ENCODE results near the gene RGP1. TPM values are rescaled to one million over a fixed set of nuclear protein-coding genes. Genes with fewer than 3 reads are reported as not detected.

The RGP1 gene
- total and polyA plus RNA-seq, 10 donors: 2.2 to 29.2 (median 21.2) TPM

DNA sequence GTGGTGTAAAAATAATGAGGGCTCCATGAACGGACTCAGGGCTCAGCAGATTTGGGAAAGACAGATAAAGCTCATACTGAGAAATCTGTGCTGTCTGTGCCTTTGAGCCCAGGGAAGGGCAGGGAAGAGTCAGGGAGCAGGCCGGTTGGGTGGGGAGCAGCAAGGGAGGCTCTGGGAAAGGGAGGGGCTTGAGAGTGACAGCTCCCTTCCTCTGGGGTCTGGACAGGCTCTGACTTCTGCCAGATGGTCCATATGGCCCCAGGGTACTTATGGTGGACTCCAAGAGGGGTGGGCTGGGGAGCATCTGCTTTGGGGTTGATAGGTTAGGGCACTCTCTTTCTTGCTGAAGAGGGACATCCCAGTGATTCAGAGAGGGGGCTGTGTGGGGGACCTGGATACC is 44.4 kb downstream of the RGP1 start:
- Histone ChIP-seq H3K4me1 (peaks cover 7 to 22% (median 14%) of the 10 kb centered on the region in 6 donors), H3K9me3 (no peaks in the 10 kb centered on the region), H3K36me3 (peaks cover 0 to 18% (median 0%) of the 10 kb centered on the region in 6 donors), H3K27me3 (replicated peaks in 1 of 7) (peaks cover 0 to 12% (median 0%) of the 10 kb centered on the region in 7 donors), H3K27ac (no peak overlapping the region), H3K4me3 (no peak overlapping the region)
- TF ChIP-seq, protein P1, sequence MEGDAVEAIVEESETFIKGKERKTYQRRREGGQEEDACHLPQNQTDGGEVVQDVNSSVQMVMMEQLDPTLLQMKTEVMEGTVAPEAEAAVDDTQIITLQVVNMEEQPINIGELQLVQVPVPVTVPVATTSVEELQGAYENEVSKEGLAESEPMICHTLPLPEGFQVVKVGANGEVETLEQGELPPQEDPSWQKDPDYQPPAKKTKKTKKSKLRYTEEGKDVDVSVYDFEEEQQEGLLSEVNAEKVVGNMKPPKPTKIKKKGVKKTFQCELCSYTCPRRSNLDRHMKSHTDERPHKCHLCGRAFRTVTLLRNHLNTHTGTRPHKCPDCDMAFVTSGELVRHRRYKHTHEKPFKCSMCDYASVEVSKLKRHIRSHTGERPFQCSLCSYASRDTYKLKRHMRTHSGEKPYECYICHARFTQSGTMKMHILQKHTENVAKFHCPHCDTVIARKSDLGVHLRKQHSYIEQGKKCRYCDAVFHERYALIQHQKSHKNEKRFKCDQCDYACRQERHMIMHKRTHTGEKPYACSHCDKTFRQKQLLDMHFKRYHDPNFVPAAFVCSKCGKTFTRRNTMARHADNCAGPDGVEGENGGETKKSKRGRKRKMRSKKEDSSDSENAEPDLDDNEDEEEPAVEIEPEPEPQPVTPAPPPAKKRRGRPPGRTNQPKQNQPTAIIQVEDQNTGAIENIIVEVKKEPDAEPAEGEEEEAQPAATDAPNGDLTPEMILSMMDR (IDR thresholded peaks at IDR 0.05 in 8 of 11, conservative IDR thresholded peaks at IDR 0.05 in 3 of 11): no peak
- TF ChIP-seq POLR2A (IDR thresholded peaks at IDR 0.05): no peak
- TF ChIP-seq POLR2AphosphoS5 (IDR thresholded peaks at IDR 0.05): no peak
- 74 to 94% (median 89%) methylated on average over 2 of the region's 2 CpGs for WGBS, 5 donors
- intact Hi-C loops (cut with DNase I; ENCODE audit: low total_unique reads): no loop called here
- DNase-seq: no peak

DNA sequence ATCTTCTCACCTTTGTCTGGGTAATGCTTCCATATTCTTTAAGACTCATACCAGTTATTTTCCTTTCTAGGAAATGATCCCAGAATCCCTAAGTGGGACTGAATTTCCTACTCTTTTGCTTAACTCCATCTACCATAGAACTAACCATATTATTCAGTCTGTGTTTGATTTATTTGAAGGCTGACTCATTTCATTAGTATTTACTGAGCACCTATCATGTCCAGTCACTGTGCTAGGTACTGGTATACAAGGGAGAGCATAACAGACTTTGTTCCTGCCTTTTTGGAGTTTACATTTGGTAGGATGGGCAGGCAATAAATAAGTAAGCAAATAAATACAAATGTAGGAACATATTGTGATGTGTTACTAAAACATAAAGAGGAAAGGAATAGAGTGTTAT is 46.6 kb downstream of the RGP1 start:
- TF ChIP-seq POLR2AphosphoS5 (IDR thresholded peaks at IDR 0.05) (no peak), POLR2A (IDR thresholded peaks at IDR 0.05) (no peak)
- TF ChIP-seq, protein P1 (IDR thresholded peaks at IDR 0.05 in 8 of 11, conservative IDR thresholded peaks at IDR 0.05 in 3 of 11): no peak
- peaks cover 0 to 30% (median 2%) of the 10 kb centered on the region in 6 donors for H3K36me3 ChIP-seq
- peaks cover 0 to 9% (median 0%) of the 10 kb centered on the region in 7 donors for H3K27me3 ChIP-seq (replicated peaks in 1 of 7)
- no peak overlapping the region for H3K4me3 ChIP-seq
- DNase-seq: no peak
- no peak overlapping the region for H3K27ac ChIP-seq
- no peaks in the 10 kb centered on the region for H3K9me3 ChIP-seq
- intact Hi-C loops (cut with DNase I; ENCODE audit: low total_unique reads): no loop called here
- H3K4me1 ChIP-seq: peaks cover 3 to 15% (median 8%) of the 10 kb centered on the region in 6 donors

DNA sequence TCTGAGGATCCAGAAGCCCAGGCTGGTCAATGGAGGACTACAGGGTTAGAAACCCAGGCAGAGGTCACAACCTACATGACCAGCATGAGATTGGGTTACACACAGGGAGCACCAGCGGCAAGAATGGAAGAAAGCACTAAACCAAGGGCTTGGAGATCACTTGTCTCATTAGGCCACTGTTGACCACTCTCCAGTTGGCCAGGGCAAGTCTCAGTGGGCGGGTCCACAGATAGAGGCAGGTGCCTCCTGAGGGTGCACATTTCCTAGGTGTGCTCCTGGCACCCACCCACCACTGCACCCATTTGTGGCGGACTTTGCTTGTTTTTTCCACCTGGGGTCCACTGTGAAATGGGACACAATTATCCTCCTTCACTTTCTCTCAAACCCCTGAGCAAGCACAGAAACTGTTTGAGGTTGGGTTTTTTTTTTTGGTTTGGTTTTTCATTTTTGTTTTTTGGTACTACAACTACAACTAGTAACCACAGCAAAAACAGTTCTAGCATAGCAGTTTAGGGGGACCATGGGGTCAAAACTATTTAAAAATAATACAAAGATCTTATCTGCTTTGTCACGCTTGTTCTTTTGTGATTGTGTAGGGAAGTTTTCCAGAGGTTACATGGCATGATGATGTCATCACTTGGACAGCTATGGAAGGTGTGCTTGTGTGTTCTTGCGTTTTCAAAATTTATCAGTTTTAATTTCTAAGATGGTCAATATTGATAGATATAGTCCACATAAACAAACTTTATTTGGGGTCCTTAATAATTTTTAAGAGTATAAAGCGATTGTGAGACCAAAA is 48.4 kb downstream of the RGP1 start:
- Histone ChIP-seq H3K4me3 (no peak overlapping the region), H3K9me3 (no peaks in the 10 kb centered on the region), H3K36me3 (peaks cover 0 to 42% (median 9%) of the 10 kb centered on the region in 6 donors), H3K27ac (no peak overlapping the region), H3K27me3 (replicated peaks in 1 of 7) (no peaks in the 10 kb centered on the region), H3K4me1 (peaks cover 0 to 6% (median under 1%) of the 10 kb centered on the region in 6 donors)
- DNase-seq: no peak
- intact Hi-C loops (cut with DNase I; ENCODE audit: low total_unique reads): no loop called here
- WGBS, 5 donors: 93 to 94% (median 93%) methylated on average over 6 of the region's 6 CpGs
- TF ChIP-seq POLR2A (IDR thresholded peaks at IDR 0.05) (no peak), POLR2AphosphoS5 (IDR thresholded peaks at IDR 0.05) (no peak)
- TF ChIP-seq, protein P1 (IDR thresholded peaks at IDR 0.05 in 8 of 11, conservative IDR thresholded peaks at IDR 0.05 in 3 of 11): no peak

DNA sequence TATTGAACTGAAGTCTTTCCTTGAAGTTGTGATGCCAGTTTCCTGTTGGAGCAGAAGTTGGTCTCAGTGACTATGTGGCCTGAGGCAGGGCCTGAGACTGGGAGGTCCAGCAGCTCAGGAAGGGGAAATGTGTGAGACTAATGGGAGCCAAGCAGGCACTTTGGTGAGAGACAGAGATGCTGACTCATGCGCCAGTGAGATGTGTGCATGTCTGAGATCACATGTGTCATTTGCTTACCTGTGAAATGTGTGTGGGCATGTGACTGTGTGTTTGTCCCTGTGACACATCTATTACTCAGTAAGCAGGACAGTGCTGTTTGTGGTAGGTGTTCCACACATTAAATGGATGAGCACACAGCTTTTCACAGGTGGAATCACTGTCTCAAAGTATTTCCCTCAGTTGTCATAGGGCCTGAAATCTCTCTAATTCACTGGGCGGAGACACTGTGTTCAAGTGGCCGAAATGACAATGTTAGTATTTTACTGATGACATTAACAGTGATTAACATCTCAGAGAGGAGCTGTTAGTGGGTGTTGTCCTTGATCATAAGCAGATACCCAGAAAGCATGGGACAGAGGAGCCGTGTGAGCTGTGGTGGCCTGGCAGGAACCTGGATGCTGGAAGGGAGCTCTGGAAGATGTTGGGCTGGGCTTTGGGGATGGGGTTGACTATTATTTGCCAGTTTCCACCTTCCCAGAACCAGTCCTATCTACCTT is 49.7 kb downstream of the RGP1 start:
- Histone ChIP-seq H3K36me3 (peaks cover 0 to 38% (median 13%) of the 10 kb centered on the region in 6 donors), H3K4me3 (no peak overlapping the region), H3K9me3 (no peaks in the 10 kb centered on the region), H3K4me1 (no peaks in the 10 kb centered on the region), H3K27me3 (replicated peaks in 1 of 7) (no peaks in the 10 kb centered on the region), H3K27ac (no peak overlapping the region)
- DNase-seq: no peak
- TF ChIP-seq POLR2AphosphoS5 (IDR thresholded peaks at IDR 0.05) (no peak), POLR2A (IDR thresholded peaks at IDR 0.05) (no peak)
- TF ChIP-seq, protein P1 (IDR thresholded peaks at IDR 0.05 in 8 of 11, conservative IDR thresholded peaks at IDR 0.05 in 3 of 11): no peak
- intact Hi-C loops (cut with DNase I; ENCODE audit: low total_unique reads): no loop called here
- WGBS, 5 donors: 82 to 94% (median 89%) methylated on average over 4 of the region's 4 CpGs
